ENCODE results near the gene APOL6.

GRCh38 chr22:35684270-35684700 is 36.0 kb downstream of the APOL6 start:
- TF ChIP-seq CTCF (IDR thresholded peaks at IDR 0.05) (no peak), POLR2A (IDR thresholded peaks at IDR 0.05) (no peak)

Measured in uterus (tissue), 2 donors.